HG03565 (cell line): Measurements from ENCODE around the gene C9.
A peak's percentile ranks its signal among the peaks of the same experiment; 100 is the strongest.
"Not testable (repeated sequence)": the region's sequence is repeated elsewhere in the genome, so short reads cannot be mapped to it uniquely, and the experiment has no call there.

Experiments used
- ATAC-seq: cut with Tn5 transposase; IDR thresholded peaks from one replicate; pipeline ENCODE4 v1.9.1; 2021; ENCODE audit warnings: mild to moderate bottlenecking, moderate library complexity; ENCODE audit not compliant: unreplicated experiment

The C9 gene

GRCh38 chr5:39266442-39266841 is 97.9 kb downstream of the C9 start:
- no peak for ATAC-seq

DNA sequence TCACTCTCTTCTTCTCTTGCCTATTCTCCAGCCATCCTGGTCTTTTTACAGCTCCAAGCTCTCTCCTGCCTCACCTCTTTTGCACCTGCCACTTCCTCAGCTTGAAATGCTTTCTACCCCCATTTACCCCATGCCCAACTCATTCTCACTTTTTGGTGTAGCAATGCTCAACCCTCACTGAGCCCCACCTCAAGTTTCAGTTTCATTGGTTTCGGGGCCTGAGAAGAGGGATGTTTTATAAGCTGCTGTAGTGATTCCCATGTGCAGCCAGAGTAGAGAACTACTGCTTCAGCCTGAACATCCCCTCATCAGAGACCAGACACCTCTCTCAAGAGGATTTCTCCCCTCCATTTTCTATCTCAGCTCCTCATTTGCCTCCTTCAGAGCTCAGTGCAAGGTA is 99.8 kb downstream of the C9 start:
- peak; percentile 83 for ATAC-seq

GRCh38 chr5:39262981-39263380 is 101.3 kb downstream of the C9 start:
- ATAC-seq: no peak

- ATAC-seq: no peak
Measured at GRCh38 chr5:39260095-39260494, 104.2 kb downstream of the C9 start.

- no peak for ATAC-seq
Measured at GRCh38 chr5:39257554-39257953, 106.7 kb downstream of the C9 start.

- no peak for ATAC-seq
Measured at GRCh38 chr5:39256477-39257235, 107.6 kb downstream of the C9 start.

DNA sequence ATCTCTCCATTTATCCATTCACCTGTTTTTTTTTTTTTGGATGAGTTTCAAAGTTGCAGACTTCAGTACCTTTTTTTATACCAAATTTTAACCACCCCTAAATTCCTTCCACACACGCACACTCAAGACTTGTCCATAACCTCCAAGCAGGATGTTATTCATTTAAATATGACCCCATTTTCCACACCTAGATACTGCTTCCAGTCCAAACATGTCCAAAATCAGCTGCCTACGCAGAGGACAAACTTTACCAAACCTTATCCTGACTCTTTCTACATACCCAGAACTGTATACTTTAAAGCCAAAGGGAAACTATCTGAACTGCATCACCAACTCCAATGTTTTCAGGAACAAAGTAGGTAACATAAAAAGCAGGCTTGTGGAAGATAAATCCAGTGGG is 108.9 kb downstream of the C9 start:
- no peak for ATAC-seq

- ATAC-seq: no peak
Measured at GRCh38 chr5:39254671-39255070, 109.6 kb downstream of the C9 start.

GRCh38 chr5:39253196-39253595 is 111.1 kb downstream of the C9 start:
- no peak for ATAC-seq

DNA sequence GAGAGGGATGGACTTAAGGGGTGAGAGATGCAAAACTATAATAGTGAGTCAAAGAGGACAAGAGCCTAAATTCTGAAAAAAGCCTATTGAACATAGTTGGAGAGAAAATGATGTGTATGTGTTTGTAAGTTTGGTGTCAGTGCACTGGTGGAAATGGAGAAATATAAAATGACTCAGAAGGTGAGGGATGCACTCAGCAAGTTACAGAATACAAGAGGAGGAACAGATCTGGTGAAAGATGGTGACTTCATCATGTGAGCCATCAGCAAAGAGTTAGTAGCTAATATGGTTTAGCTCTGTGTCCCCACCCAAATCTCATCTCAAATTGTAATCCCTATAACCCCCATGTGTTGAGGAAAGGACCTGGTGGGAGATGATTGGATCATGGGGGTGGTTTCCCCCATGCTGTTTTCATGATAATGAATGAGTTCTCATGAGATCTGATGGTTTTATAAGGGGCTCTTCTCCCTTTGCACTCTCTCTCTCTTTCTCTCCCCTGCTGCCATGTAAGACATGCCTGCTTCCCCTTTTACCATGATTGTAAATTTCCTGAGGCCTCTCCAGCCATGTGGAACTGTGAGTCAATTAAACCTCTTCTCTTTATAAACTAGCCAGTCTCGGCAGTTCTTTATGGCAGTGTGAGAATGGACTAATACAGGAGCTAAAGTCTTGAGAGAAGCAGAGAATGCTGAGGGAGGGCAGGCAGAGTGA is 114.6 kb downstream of the C9 start:
- no peak for ATAC-seq

- ATAC-seq: no peak
Measured at GRCh38 chr5:39249069-39249468, 115.2 kb downstream of the C9 start.

- ATAC-seq: no peak
Measured at GRCh38 chr5:39240750-39241149, 123.5 kb downstream of the C9 start.

GRCh38 chr5:39238366-39239105 is 125.8 kb downstream of the C9 start:
- no peak for ATAC-seq

DNA sequence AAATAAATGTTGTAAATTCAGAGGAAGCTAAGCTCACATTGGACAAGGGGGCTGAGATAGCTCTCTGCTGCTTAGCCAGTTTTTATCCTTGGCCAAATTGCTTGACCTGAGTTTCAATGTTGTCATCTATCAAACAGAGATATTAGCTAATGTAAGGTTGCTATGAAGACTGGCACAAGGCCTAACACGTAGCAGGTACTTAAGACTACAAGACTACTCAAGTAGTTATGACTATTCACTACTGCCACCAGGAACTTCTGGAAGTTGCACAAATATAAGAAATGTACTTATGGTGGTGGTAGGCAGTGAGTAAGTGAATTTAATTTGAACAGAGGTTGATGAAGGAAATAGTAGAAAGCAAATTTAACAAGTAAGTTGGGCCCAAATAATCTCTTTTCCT is 127.6 kb downstream of the C9 start:
- no peak for ATAC-seq

DNA sequence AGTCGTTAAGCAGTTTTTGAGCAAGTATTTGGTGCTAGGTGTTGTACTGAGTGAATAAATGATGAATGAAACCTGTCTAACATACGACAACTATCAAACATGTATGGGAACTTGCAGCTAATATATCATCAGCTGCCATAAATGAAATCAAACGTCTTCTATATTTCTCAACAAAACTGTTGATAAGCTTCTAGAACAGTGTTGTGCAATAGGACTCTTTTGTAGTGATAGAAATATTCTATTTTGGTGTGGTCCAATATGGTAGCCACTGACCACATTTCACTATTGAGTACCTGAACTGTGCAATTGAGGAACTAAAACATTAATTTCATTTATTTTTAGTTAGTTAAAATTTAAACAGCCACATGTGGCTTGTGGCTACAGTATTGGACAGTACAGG is 128.6 kb downstream of the C9 start:
- no peak for ATAC-seq

- not testable (repeated sequence) for ATAC-seq
Measured at GRCh38 chr5:39234494-39234893, 129.8 kb downstream of the C9 start.
